ENCODE measurements around the gene UMODL1. TPM values are rescaled to one million over a fixed set of nuclear protein-coding genes. Genes with fewer than 3 reads are reported as not detected.

Gene UMODL1
- total RNA-seq, 1 donor from 2014 or later, result 0.49 TPM

GRCh38 chr21:42110691-42111469 lies 39.8 kb downstream of the UMODL1 start:
- no peaks in the 10 kb centered on the region for H3K36me3 ChIP-seq
- no peak for ATAC-seq
- no peak for TF ChIP-seq CTCF (IDR thresholded peaks at IDR 0.05)
- no peak overlapping the region for H3K4me3 ChIP-seq
- H3K27me3 ChIP-seq, result no peaks in the 10 kb centered on the region
- intact Hi-C loops (cut with DNase I), result no loop called here
- no peak overlapping the region for H3K27ac ChIP-seq
- H3K4me1 ChIP-seq, result peaks cover 20% of the 10 kb centered on the region
- H3K9me3 ChIP-seq, result no peaks in the 10 kb centered on the region
- DNase-seq, result no peak

GRCh38 chr21:42111470-42111743 lies 40.3 kb downstream of the UMODL1 start:
- H3K9me3 ChIP-seq, result no peaks in the 10 kb centered on the region
- intact Hi-C loops (cut with DNase I), result no loop called here
- H3K4me3 ChIP-seq, result no peak overlapping the region
- peaks cover 20% of the 10 kb centered on the region for H3K4me1 ChIP-seq
- H3K27ac ChIP-seq, result no peak overlapping the region
- no peak for TF ChIP-seq CTCF (IDR thresholded peaks at IDR 0.05)
- no peaks in the 10 kb centered on the region for H3K27me3 ChIP-seq
- no peaks in the 10 kb centered on the region for H3K36me3 ChIP-seq
- DNase-seq (no peak), ATAC-seq (no peak)

GRCh38 chr21:42111811-42112210 lies 40.7 kb downstream of the UMODL1 start:
- peaks cover 20% of the 10 kb centered on the region for H3K4me1 ChIP-seq
- no peak overlapping the region for H3K4me3 ChIP-seq
- no peak overlapping the region for H3K27ac ChIP-seq
- TF ChIP-seq CTCF (IDR thresholded peaks at IDR 0.05), result no peak
- H3K27me3 ChIP-seq, result no peaks in the 10 kb centered on the region
- no peaks in the 10 kb centered on the region for H3K36me3 ChIP-seq
- DNase-seq (no peak), ATAC-seq (no peak)
- intact Hi-C loops (cut with DNase I), result no loop called here
- H3K9me3 ChIP-seq, result no peaks in the 10 kb centered on the region

- Histone ChIP-seq H3K4me1 (peaks cover 20% of the 10 kb centered on the region), H3K36me3 (no peaks in the 10 kb centered on the region), H3K27me3 (no peaks in the 10 kb centered on the region), H3K9me3 (no peaks in the 10 kb centered on the region), H3K4me3 (no peak overlapping the region), H3K27ac (no peak overlapping the region)
- no peak for ATAC-seq
- TF ChIP-seq CTCF (IDR thresholded peaks at IDR 0.05), result no peak
- intact Hi-C loops (cut with DNase I), result no loop called here
- no peak for DNase-seq
Measured at GRCh38 chr21:42112238-42112637, 41.1 kb downstream of the UMODL1 start.

- Histone ChIP-seq H3K36me3 (no peaks in the 10 kb centered on the region), H3K9me3 (no peaks in the 10 kb centered on the region), H3K4me3 (no peak overlapping the region), H3K27ac (no peak overlapping the region), H3K4me1 (peaks cover 20% of the 10 kb centered on the region), H3K27me3 (no peaks in the 10 kb centered on the region)
- DNase-seq (no peak), ATAC-seq (no peak)
- intact Hi-C loops (cut with DNase I), result no loop called here
- TF ChIP-seq CTCF (IDR thresholded peaks at IDR 0.05), result no peak
Measured at GRCh38 chr21:42112857-42113256, 41.7 kb downstream of the UMODL1 start.
